HUES48 (cell line): ENCODE results near the gene PRSS36.

Experiments
- H3K27ac ChIP-seq: one replicate; pipeline ENCODE4 v1.7.0; 2013; ENCODE audit warnings: low read depth, low read length, inconsistent platforms
- H3K27me3 ChIP-seq: 2 replicates; pipeline ENCODE4 v1.6.1; 2013; ENCODE audit warnings: mild to moderate bottlenecking, low read length; ENCODE audit not compliant: control insufficient read depth, insufficient read depth
- H3K36me3 ChIP-seq: 2 replicates; pipeline ENCODE4 v1.6.1; 2013; ENCODE audit warnings: low read length; ENCODE audit not compliant: control insufficient read depth, insufficient read depth
- H3K4me1 ChIP-seq: 2 replicates; pipeline ENCODE4 v1.6.1; 2013; ENCODE audit warnings: mild to moderate bottlenecking, low read length; ENCODE audit not compliant: control insufficient read depth, insufficient read depth
- H3K4me3 ChIP-seq: 2 replicates; pipeline ENCODE4 v1.5.1; 2013; ENCODE audit warnings: mild to moderate bottlenecking, low read depth, low read length
- H3K9ac ChIP-seq: 2 replicates; pipeline ENCODE4 v1.6.1; 2013; ENCODE audit warnings: mild to moderate bottlenecking, low read depth, low read length, moderate library complexity
- H3K9me3 ChIP-seq: 2 replicates; pipeline ENCODE4 v1.6.1; 2013; ENCODE audit warnings: low read length; ENCODE audit not compliant: control insufficient read depth, insufficient read depth

The PRSS36 gene

DNA sequence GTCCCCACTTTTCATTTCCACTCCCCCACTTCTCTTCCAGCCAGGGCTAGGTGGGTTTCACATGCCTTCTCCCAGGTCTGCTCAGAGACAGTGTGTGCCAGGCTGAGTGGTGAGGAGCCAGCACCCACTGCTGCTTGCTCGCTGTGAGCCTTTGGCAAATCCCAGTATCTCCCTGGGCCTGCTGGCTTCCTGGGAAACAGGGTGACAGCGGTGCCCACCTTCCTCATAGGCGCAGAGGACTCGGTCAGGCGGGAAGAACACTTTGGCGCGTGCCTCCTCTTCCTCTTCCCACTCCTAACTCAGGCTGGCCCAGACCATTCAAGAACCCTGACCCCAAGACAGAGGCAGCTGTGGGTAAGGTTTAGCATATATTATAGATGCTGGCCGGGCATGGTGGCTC, 60.7 kb downstream of the PRSS36 start:
- Histone ChIP-seq H3K9ac (no peak overlapping the region), H3K27me3 (no peaks in the 10 kb centered on the region), H3K36me3 (peaks cover 33% of the 10 kb centered on the region), H3K4me3 (no peak overlapping the region), H3K27ac (no peak overlapping the region), H3K4me1 (peaks cover 3% of the 10 kb centered on the region), H3K9me3 (no peaks in the 10 kb centered on the region)
